Endothelial cell of umbilical vein (primary cell): ENCODE results near the gene TBX4. TPM values are rescaled to one million over a fixed set of nuclear protein-coding genes. Genes with fewer than 3 reads are reported as not detected.

ENCODE experiments used
- BruUV-seq: library from RNA; stranded (reverse); fragments of 400-500 nt; replicated peaks from 2 replicates; lab custom pipeline; 2021; lab: Mats Ljungman, UMichigan
- CTCF ChIA-PET: fragments of 300-600, 350-600 bp; sonication (Branson Sonifier 250); formaldehyde crosslinking; loops from one replicate; lab custom pipeline; 2021; ENCODE audit warnings: antibody characterized with exemption, inconsistent platforms; lab: Charles Lee
- POLR2A ChIA-PET: fragments of 300-600, 350-600 bp; sonication (Branson Sonifier 250); formaldehyde crosslinking; loops from one replicate; lab custom pipeline; 2021; ENCODE audit warnings: antibody characterized with exemption, inconsistent platforms; lab: Charles Lee
- DNase-seq: peaks from one replicate; pipeline ENCODE4 v3.0.0-alpha.2; 2011; ENCODE audit warnings: low read depth, low spot score
- FAIRE-seq: peaks from 2 replicates; lab custom pipeline; 2011; peaks lifted over from hg19 to GRCh38; lab: Jason Lieb, UNC
- H2AFZ ChIP-seq: 2 replicates; pipeline ENCODE4 v1.6.0; 2012; ENCODE audit warnings: low read depth, low read length, control low read depth, inconsistent platforms
- H3K27ac ChIP-seq: 2 replicates; pipeline ENCODE4 v1.5.1; 2011; ENCODE audit warnings: low read depth, mild to moderate bottlenecking, control low read depth, low read length, moderate library complexity; ENCODE audit not compliant: insufficient read depth
- H3K27me3 ChIP-seq, 2 experiments: 2 replicates each; pipeline versions ENCODE4 v1.6.0 to v1.6.1; 2011; ENCODE audit warnings: low read length in 2 of 2, mixed read lengths in 1 of 2; ENCODE audit not compliant: control insufficient read depth in 2 of 2, insufficient read depth in 2 of 2
- H3K36me3 ChIP-seq, 2 experiments: 2 replicates in 1 of 2; 3 replicates in 1 of 2; pipeline ENCODE4 v1.5.1; 2011; ENCODE audit warnings: low read length in 2 of 2, mild to moderate bottlenecking in 1 of 2, moderate library complexity in 1 of 2; ENCODE audit not compliant: control insufficient read depth in 2 of 2, insufficient read depth in 2 of 2; ENCODE audit errors: extremely low read depth in 1 of 2
- H3K4me1 ChIP-seq: 3 replicates; pipeline ENCODE4 v1.5.1; 2011; ENCODE audit warnings: mild to moderate bottlenecking, low read length; ENCODE audit not compliant: control insufficient read depth, insufficient read depth; ENCODE audit errors: extremely low read depth
- H3K4me2 ChIP-seq: 2 replicates; pipeline ENCODE4 v1.6.1; 2011; ENCODE audit warnings: low read length, control low read depth, mixed read lengths; ENCODE audit not compliant: insufficient read depth
- H3K4me3 ChIP-seq, 3 experiments: fragments of 200-600 bp in 1 of 3; sonication (generic), shearing (Covaris generic) in 1 of 3; replicated peaks in 1 of 3; 2 replicates each; pipeline ENCODE4 v1.5.1; 2011 to 2016; ENCODE audit warnings: control low read depth in 3 of 3, low read length in 3 of 3, mild to moderate bottlenecking in 2 of 3, inconsistent platforms in 1 of 3, low read depth in 1 of 3, moderate library complexity in 1 of 3; ENCODE audit not compliant: insufficient read depth in 1 of 3
- H3K79me2 ChIP-seq: 2 replicates; pipeline ENCODE4 v1.6.0; 2012; ENCODE audit warnings: low read length, inconsistent platforms; ENCODE audit not compliant: control insufficient read depth, insufficient read depth
- H3K9ac ChIP-seq: replicated peaks from 2 replicates; pipeline ENCODE3; 2011; ENCODE audit warnings: low read length, control low read depth; ENCODE audit not compliant: insufficient read depth; ENCODE audit errors: extremely low read depth
- H3K9me1 ChIP-seq: replicated peaks from 3 replicates; pipeline ENCODE4 v1.6.0; 2011; ENCODE audit warnings: mild to moderate bottlenecking, low read length; ENCODE audit not compliant: control insufficient read depth, insufficient read depth; ENCODE audit errors: extremely low read depth
- H3K9me3 ChIP-seq: replicated peaks from 2 replicates; pipeline ENCODE4 v1.5.1; 2012; ENCODE audit warnings: low read length, inconsistent platforms; ENCODE audit not compliant: control insufficient read depth, insufficient read depth
- H4K20me1 ChIP-seq: replicated peaks from 2 replicates; pipeline ENCODE3; 2011; ENCODE audit warnings: mild to moderate bottlenecking, low read length; ENCODE audit not compliant: control insufficient read depth, insufficient read depth; ENCODE audit errors: extremely low read depth
- EZH2 ChIP-seq: IDR thresholded peaks from 2 replicates; pipeline ENCODE4 v1.6.1; 2012; ENCODE audit warnings: borderline replicate concordance, low read depth, mild to moderate bottlenecking, moderate library complexity, low read length, inconsistent platforms; ENCODE audit not compliant: severe bottlenecking
- FOS ChIP-seq: IDR thresholded peaks from 2 replicates; pipeline ENCODE4 v1.6.1; 2011; ENCODE audit warnings: mild to moderate bottlenecking, low read length, moderate library complexity, borderline replicate concordance; ENCODE audit not compliant: insufficient read depth
- GATA2 ChIP-seq: IDR thresholded peaks from 2 replicates; pipeline ENCODE4 v1.7.0; 2011; ENCODE audit warnings: low read depth, mild to moderate bottlenecking, moderate library complexity, mixed read lengths, low read length; ENCODE audit not compliant: insufficient read length, insufficient read depth
- JUN ChIP-seq: IDR thresholded peaks from 2 replicates; pipeline ENCODE4 v1.6.1; 2011; ENCODE audit warnings: borderline replicate concordance, low read depth; ENCODE audit not compliant: insufficient read length, insufficient read depth
- POLR2A ChIP-seq: IDR thresholded peaks from 2 replicates; pipeline ENCODE4 v1.6.1; 2012; ENCODE audit warnings: low read depth, mild to moderate bottlenecking, control low read depth, low read length
- POLR2AphosphoS5 ChIP-seq: IDR thresholded peaks from 2 replicates; pipeline ENCODE4 v1.6.1; 2012; ENCODE audit warnings: low read depth, mild to moderate bottlenecking, control low read depth, low read length, moderate library complexity; ENCODE audit not compliant: insufficient read depth
- dilution Hi-C: fragments of 300-500 bp; cut with MboI; formaldehyde crosslinking; loops from one replicate; pipeline ENCODE4 v1.15.0; 2019; ENCODE audit warnings: low sequenced_read_pairs; ENCODE audit not compliant: extremely low pct_ligation_motif_present
- intact Hi-C: fragments of 100-400 bp; cut with micrococcal nuclease; formaldehyde crosslinking; loops from one replicate; pipeline ENCODE4 v1.10.0; 2022
- polyA plus RNA-seq, 4 experiments: library from polyadenylated mRNA; depleted of rRNA in 3 of 4; stranded (reverse) in 3 of 4; unstranded in 1 of 4; fragments of >200 nt; gene quantifications; 2 replicates each; pipeline versions ENCODE4 v1.2.1 to v1.2.3, GENCODE V29; 2011 to 2012; ENCODE audit warnings: missing spikeins in 1 of 4
- total RNA-seq: library from RNA; stranded (reverse); gene quantifications from 2 replicates; pipeline ENCODE4 v1.2.3, GENCODE V29; 2021
- TF ChIP-seq, protein P1 (sequence below): IDR thresholded peaks from 2 replicates; pipeline ENCODE4 v1.6.1; 2011; ENCODE audit not compliant: insufficient read depth, insufficient read length
- TF ChIP-seq, protein P2 (sequence below), 2 donors: IDR thresholded peaks; 1 replicate in 1 of 2; 2 replicates in 1 of 2; pipeline ENCODE4 v1.5.1; 2011; ENCODE audit warnings: low read length in 2 of 2, mild to moderate bottlenecking in 2 of 2, moderate library complexity in 2 of 2, control low read depth in 1 of 2, inconsistent platforms in 1 of 2, low read depth in 1 of 2; ENCODE audit not compliant: insufficient read depth in 1 of 2; ENCODE audit errors: extremely low read depth in 1 of 2

TBX4 gene
- total and polyA plus RNA-seq, 2 donors (not counting 3 experiments of a cell fraction or from before 2014, with no cell fraction given), result not detected

DNA sequence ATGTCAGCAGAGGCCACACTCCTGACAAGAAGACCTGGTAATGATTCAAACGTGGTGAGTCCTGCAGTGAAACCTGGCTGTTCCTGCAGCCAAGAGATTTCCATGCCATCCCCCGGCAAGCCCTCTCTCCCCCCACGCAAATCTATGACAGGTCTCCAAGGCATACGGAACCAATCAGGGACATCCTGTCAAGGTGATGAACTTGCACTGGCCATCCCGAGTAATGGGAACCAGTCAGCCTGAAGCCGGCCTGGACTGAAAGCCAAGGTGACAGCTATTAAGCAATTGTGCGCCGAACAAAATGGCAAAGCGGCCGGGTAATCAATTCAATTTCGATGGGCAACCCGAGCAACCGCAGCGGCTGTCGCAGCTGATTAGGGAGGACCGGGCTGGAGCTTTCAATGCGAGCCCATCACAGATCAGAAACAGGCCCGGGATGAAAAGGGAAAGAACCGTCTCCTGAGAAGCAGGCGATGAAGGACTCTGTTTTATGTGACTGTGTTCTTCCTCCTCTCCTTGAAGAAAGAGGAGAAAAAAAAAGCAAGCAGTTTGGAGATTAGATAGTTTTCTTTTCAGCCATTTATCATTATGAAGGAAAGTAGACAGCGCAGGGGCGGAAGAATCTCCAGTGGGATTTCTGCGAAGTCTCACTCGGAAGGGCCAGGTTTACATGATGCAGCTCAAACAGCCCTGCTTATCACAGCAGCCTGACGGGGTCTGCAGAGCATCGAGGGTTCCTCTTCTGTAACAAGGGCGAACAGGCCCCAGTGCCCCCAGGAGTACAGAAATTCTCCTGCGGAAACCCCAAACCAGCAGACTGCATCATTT is 35.2 kb downstream of the TBX4 start:
- Histone ChIP-seq H3K79me2 (no peaks in the 10 kb centered on the region), H4K20me1 (no peaks in the 10 kb centered on the region), H3K27ac (no peak overlapping the region), H3K9ac (no peak overlapping the region), H3K9me3 (no peaks in the 10 kb centered on the region), H3K4me3 (no peak overlapping the region), H3K4me2 (no peak overlapping the region), H3K9me1 (no peaks in the 10 kb centered on the region), H3K27me3 (peaks cover under 1 to 2% of the 10 kb centered on the region in 2 experiments), H3K36me3 (no peaks in the 10 kb centered on the region), H2AFZ (no peak overlapping the region), H3K4me1 (no peaks in the 10 kb centered on the region)
- ChIA-PET CTCF (no interaction called here), POLR2A (no interaction called here)
- intact Hi-C loops, result no loop called here
- dilution Hi-C loops, result no loop called here
- no TSS peak for BruUV-seq
- TF ChIP-seq, protein P1, sequence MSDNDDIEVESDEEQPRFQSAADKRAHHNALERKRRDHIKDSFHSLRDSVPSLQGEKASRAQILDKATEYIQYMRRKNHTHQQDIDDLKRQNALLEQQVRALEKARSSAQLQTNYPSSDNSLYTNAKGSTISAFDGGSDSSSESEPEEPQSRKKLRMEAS, result no peak
- no peak for TF ChIP-seq JUN
- DNase-seq (no peak), FAIRE-seq (no peak)

- Histone ChIP-seq H3K4me1 (no peaks in the 10 kb centered on the region), H4K20me1 (no peaks in the 10 kb centered on the region), H3K4me3 (no peak overlapping the region), H3K27ac (no peak overlapping the region), H3K9me1 (no peaks in the 10 kb centered on the region), H2AFZ (no peak overlapping the region), H3K79me2 (no peaks in the 10 kb centered on the region), H3K9ac (no peak overlapping the region), H3K9me3 (no peaks in the 10 kb centered on the region), H3K27me3 (peaks cover 4 to 5% of the 10 kb centered on the region in 2 experiments), H3K4me2 (no peak overlapping the region), H3K36me3 (no peaks in the 10 kb centered on the region)
- TF ChIP-seq FOS (no peak), POLR2AphosphoS5 (no peak), EZH2 (no peak), GATA2 (no peak), POLR2A (no peak)
- TF ChIP-seq, protein P2, sequence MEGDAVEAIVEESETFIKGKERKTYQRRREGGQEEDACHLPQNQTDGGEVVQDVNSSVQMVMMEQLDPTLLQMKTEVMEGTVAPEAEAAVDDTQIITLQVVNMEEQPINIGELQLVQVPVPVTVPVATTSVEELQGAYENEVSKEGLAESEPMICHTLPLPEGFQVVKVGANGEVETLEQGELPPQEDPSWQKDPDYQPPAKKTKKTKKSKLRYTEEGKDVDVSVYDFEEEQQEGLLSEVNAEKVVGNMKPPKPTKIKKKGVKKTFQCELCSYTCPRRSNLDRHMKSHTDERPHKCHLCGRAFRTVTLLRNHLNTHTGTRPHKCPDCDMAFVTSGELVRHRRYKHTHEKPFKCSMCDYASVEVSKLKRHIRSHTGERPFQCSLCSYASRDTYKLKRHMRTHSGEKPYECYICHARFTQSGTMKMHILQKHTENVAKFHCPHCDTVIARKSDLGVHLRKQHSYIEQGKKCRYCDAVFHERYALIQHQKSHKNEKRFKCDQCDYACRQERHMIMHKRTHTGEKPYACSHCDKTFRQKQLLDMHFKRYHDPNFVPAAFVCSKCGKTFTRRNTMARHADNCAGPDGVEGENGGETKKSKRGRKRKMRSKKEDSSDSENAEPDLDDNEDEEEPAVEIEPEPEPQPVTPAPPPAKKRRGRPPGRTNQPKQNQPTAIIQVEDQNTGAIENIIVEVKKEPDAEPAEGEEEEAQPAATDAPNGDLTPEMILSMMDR (IDR thresholded peaks at IDR 0.05; ENCODE audit: extremely low read depth in 1 of 2, insufficient read depth in 1 of 2, low read depth in 1 of 2, low read length in 2 of 2), result no peak
- TF ChIP-seq, protein P1, result no peak
- BruUV-seq, result no TSS peak
- CTCF ChIA-PET, result no interaction called here
- dilution Hi-C loops (no loop called here), intact Hi-C loops (no loop called here)
- FAIRE-seq (no peak), DNase-seq (no peak)
- POLR2A ChIA-PET, result no interaction called here
Measured at GRCh38 chr17:61487989-61488595, 35.9 kb downstream of the TBX4 start.
